ENCODE data around the gene LPCAT3. TPM values are rescaled to one million over a fixed set of nuclear protein-coding genes. Genes with fewer than 3 reads are reported as not detected.

The LPCAT3 gene
- total and polyA plus RNA-seq, 2 of the 13 experiments (the other 11 are each of a cell fraction or from before 2014, with no cell fraction given) = 44.5 to 64.3 TPM

GRCh38 chr12:6943722-6944380 is 74.4 kb downstream of the LPCAT3 start, which contains the start of the genes C12orf57 and RNU7-1 (continued):
- TF ChIP-seq ZEB1 (IDR thresholded peaks at IDR 0.05; ENCODE audit: insufficient replicate concordance, low read depth) (peak; percentile 32), RFX3 (CRISPR knock-in tag; IDR thresholded peaks at IDR 0.05) (0 out of 2 replicates have a peak, but pooled peaks have one; percentile 23), THYN1 (CRISPR knock-in tag; IDR thresholded peaks at IDR 0.05; ENCODE audit: borderline replicate concordance, low read depth) (no peak), ETS1 (CRISPR knock-in tag; IDR thresholded peaks at IDR 0.05) (no peak), ATF6 (CRISPR knock-in tag; conservative IDR thresholded peaks at IDR 0.05) (peak; percentile 94; the same call in 1 of the 2 replicates), CREB1 (IDR thresholded peaks at IDR 0.05) (peak; percentile 16; the same call in 1 of the 2 replicates), CREB1 (CRISPR knock-in tag; IDR thresholded peaks at IDR 0.05) (peak; percentile 90), HOMEZ (CRISPR knock-in tag; IDR thresholded peaks at IDR 0.05; ENCODE audit: low read depth) (peak; percentile 37; the same call in 1 of the 2 replicates), ZNF18 (CRISPR knock-in tag; IDR thresholded peaks at IDR 0.05; ENCODE audit: insufficient replicate concordance) (peak; percentile 71)

All from HepG2 (cell line).